OCI-LY3 (cell line): Measurements from ENCODE around the gene SPON2.

ENCODE experiments used
- H2AFZ ChIP-seq: fragments of 200-600, 300-600 bp; shearing (Covaris generic); 2 replicates; pipeline ENCODE4 v1.6.0; 2014; ENCODE audit warnings: antibody characterized with exemption, low read depth, low read length
- H3K27ac ChIP-seq: fragments of 200-600, 300-600 bp; sonication (generic); 2 replicates; pipeline ENCODE4 v1.5.1; 2014; ENCODE audit warnings: mild to moderate bottlenecking, low read length, moderate library complexity, mixed read lengths
- H3K27me3 ChIP-seq: fragments of 200-600, 300-600 bp; sonication (generic); 2 replicates; pipeline ENCODE4 v1.6.1; 2014; ENCODE audit warnings: low read depth, low read length, mixed read lengths
- H3K36me3 ChIP-seq: fragments of 200-600, 300-600 bp; sonication (generic); replicated peaks from 2 replicates; pipeline ENCODE3; 2014; ENCODE audit warnings: low read depth, low read length, mixed read lengths
- H3K4me1 ChIP-seq: fragments of 300-600, 200-600 bp; sonication (generic); 2 replicates; pipeline ENCODE4 v1.6.1; 2014; ENCODE audit warnings: low read length, mixed read lengths
- H3K4me2 ChIP-seq: fragments of 200-600, 300-600 bp; sonication (generic); 2 replicates; pipeline ENCODE4 v1.6.1; 2014; ENCODE audit warnings: low read length, mixed read lengths
- H3K4me3 ChIP-seq: fragments of 300-600, 200-600 bp; sonication (generic); 2 replicates; pipeline ENCODE4 v1.5.1; 2014; ENCODE audit warnings: antibody characterized with exemption, mild to moderate bottlenecking, low read length, moderate library complexity
- H3K79me2 ChIP-seq: fragments of 300-600, 200-600 bp; shearing (Covaris generic); 2 replicates; pipeline ENCODE4 v1.6.1; 2014; ENCODE audit warnings: mild to moderate bottlenecking, low read length, mixed read lengths
- H3K9ac ChIP-seq: fragments of 300-600, 200-600 bp; shearing (Covaris generic); 2 replicates; pipeline ENCODE4 v1.6.0; 2014; ENCODE audit warnings: mild to moderate bottlenecking, low read length, moderate library complexity
- H3K9me3 ChIP-seq: fragments of 200-600, 300-600 bp; shearing (Covaris generic); 2 replicates; pipeline ENCODE4 v1.6.1; 2014; ENCODE audit warnings: low read length, mixed read lengths; ENCODE audit not compliant: insufficient read depth
- H4K20me1 ChIP-seq: fragments of 200-600, 300-600 bp; sonication (generic); 2 replicates; pipeline ENCODE4 v1.6.1; 2016; ENCODE audit warnings: low read length, mixed read lengths; ENCODE audit not compliant: insufficient read depth
- CTCF ChIP-seq: fragments of 200-600, 300-600 bp; sonication (generic); IDR thresholded peaks from 2 replicates; pipeline ENCODE4 v1.5.1; 2014; ENCODE audit warnings: antibody characterized with exemption, low read length, low read depth
- EZH2phosphoT487 ChIP-seq: fragments of 200-600 bp; shearing (Covaris generic); IDR thresholded peaks from 2 replicates; pipeline ENCODE4 v1.6.1; 2018; ENCODE audit warnings: antibody characterized with exemption, mixed run types, low read depth

SPON2 gene

DNA sequence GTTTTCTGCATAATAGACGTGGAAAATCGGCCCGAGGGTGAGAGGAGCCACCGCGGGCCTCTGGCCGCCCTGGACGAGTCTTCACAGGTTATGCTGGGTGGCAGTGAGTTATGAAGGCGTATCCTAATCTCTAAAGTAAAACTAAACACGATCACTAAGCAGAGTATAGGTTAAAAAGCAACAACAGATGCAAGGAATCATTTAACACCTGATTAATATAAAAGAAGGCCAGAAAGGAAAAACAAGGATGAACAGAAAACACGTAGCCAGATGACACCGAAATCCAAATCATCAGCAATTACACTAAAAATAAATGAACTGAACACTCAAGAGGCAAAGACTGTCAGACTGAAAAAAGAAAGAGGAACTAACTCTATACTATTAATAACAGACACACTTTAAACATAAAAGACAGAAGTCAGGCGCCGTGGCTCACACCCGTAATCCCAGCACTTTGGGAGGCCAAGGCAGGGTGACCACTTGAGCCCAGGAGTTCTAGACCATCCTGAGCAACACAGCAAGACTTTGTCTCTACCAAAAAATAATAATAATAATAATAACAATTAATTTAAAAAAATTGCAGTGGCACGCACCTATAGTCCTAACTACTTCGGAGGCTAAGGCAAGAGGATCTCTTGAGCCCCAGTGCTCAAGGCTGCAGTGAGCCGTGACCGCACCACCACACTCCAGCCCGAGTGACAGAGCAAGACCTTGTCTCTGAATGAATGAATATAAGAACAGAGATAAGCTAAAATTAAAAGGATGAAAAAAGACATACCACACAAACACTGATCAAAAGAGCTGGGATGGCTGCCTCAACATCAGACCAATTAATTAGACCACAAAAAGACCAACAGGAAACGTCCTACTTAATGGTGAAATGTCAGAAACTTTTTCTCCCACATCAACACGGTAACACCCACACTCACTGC lies 46.5 kb upstream of the SPON2 start:
- H2AFZ ChIP-seq: no peak overlapping the region
- H3K4me3 ChIP-seq: peak overlapping the region; percentile 66
- H3K36me3 ChIP-seq: peaks cover 53% of the 10 kb centered on the region
- peaks cover 25% of the 10 kb centered on the region for H3K79me2 ChIP-seq
- no peak for TF ChIP-seq EZH2phosphoT487
- TF ChIP-seq CTCF: no peak
- H3K27me3 ChIP-seq: no peaks in the 10 kb centered on the region
- peaks cover 52% of the 10 kb centered on the region for H3K4me1 ChIP-seq
- peak overlapping the region; percentile 42 for H3K9ac ChIP-seq
- H3K27ac ChIP-seq: peak overlapping the region; percentile 91
- H4K20me1 ChIP-seq: peaks cover 35% of the 10 kb centered on the region
- H3K9me3 ChIP-seq: no peaks in the 10 kb centered on the region
- peak overlapping the region; percentile 91 for H3K4me2 ChIP-seq

GRCh38 chr4:1217366-1217765 lies 45.0 kb upstream of the SPON2 start:
- H3K4me1 ChIP-seq: peaks cover 52% of the 10 kb centered on the region
- peaks cover 36% of the 10 kb centered on the region for H4K20me1 ChIP-seq
- H3K27me3 ChIP-seq: no peaks in the 10 kb centered on the region
- peaks cover 61% of the 10 kb centered on the region for H3K36me3 ChIP-seq
- H3K79me2 ChIP-seq: peaks cover 25% of the 10 kb centered on the region
- H3K4me2 ChIP-seq: no peak overlapping the region
- TF ChIP-seq CTCF (no peak), EZH2phosphoT487 (no peak)
- no peak overlapping the region for H2AFZ ChIP-seq
- no peak overlapping the region for H3K27ac ChIP-seq
- no peak overlapping the region for H3K4me3 ChIP-seq
- H3K9me3 ChIP-seq: no peaks in the 10 kb centered on the region
- no peak overlapping the region for H3K9ac ChIP-seq

DNA sequence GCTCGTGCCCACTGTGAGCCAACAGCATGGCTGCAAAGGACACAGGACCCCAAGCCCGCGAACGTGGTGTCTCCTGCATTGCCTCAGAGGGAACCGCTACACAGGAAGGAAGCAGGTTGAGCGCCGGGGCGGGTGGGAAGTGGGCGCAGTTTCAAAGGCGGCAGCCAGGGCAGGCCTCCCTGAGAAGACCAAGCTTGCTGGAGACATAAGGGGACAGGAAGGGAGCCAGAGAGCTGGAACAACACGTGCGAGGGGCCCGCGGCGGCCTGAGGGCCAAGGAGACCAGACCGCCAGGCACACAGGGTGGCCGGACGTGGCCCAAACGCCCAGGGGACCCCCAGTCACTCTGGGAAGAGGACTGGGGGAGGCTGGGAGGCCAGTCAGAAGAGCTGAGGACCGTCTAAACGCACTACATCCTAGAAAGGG lies 44.5 kb upstream of the SPON2 start:
- peaks cover 62% of the 10 kb centered on the region for H3K36me3 ChIP-seq

More for the DNA sequence above, 44.5 kb upstream of the SPON2 start:
- Histone ChIP-seq H3K4me3 (no peak overlapping the region), H3K9me3 (no peaks in the 10 kb centered on the region), H3K79me2 (peaks cover 25% of the 10 kb centered on the region), H3K27me3 (no peaks in the 10 kb centered on the region), H3K27ac (no peak overlapping the region), H3K9ac (no peak overlapping the region), H3K4me1 (peaks cover 52% of the 10 kb centered on the region), H4K20me1 (peaks cover 36% of the 10 kb centered on the region), H3K4me2 (no peak overlapping the region), H2AFZ (no peak overlapping the region)
- no peak for TF ChIP-seq EZH2phosphoT487
- no peak for TF ChIP-seq CTCF
